HEK293 (cell line): Measurements from ENCODE around the gene SNTG2.

Experiments used
- CTCF ChIA-PET: fragments of 350-600 bp; formaldehyde crosslinking; extraction: SDS; loops from one replicate; lab custom pipeline; 2021; ENCODE audit warnings: antibody characterized with exemption; lab: Yijun Ruan, JAX
- POLR2A ChIA-PET: fragments of 300-600 bp; formaldehyde crosslinking; extraction: SDS; loops from one replicate; lab custom pipeline; 2020; ENCODE audit warnings: antibody characterized with exemption, inconsistent platforms; lab: Yijun Ruan, JAX
- H3K27ac ChIP-seq: fragments of 200-500 bp; sonication (Bioruptor generic); 2 replicates; pipeline ENCODE4 v1.5.1; 2014; ENCODE audit warnings: low read depth, low read length, control low read depth, inconsistent platforms; ENCODE audit errors: extremely low read depth
- H3K36me3 ChIP-seq, 2 experiments: fragments of 200-500 bp in 1 of 2; sonication (Bioruptor generic) in 1 of 2; 1 replicate in 1 of 2; 2 replicates in 1 of 2; pipeline ENCODE4 v1.5.1; 2014 to 2017; ENCODE audit warnings: inconsistent platforms in 2 of 2, low read length in 2 of 2; ENCODE audit not compliant: control insufficient read depth in 2 of 2, insufficient read depth in 1 of 2
- H3K4me1 ChIP-seq: fragments of 200-500 bp; sonication (Bioruptor generic); 2 replicates; pipeline ENCODE4 v1.5.1; 2014; ENCODE audit warnings: mild to moderate bottlenecking, low read length, inconsistent platforms; ENCODE audit not compliant: control insufficient read depth, insufficient read depth
- H3K4me3 ChIP-seq: 2 replicates; pipeline ENCODE4 v1.5.1; 2011; ENCODE audit warnings: low read depth, mild to moderate bottlenecking, control low read depth, low read length, moderate library complexity
- H3K9me3 ChIP-seq: fragments of 200-500 bp; sonication (Bioruptor generic); 2 replicates; pipeline ENCODE4 v1.5.1; 2014; ENCODE audit warnings: low read depth, low read length, inconsistent platforms; ENCODE audit not compliant: control insufficient read depth, insufficient read depth
- FEZF1 ChIP-seq: fragments of 450-650 bp; formaldehyde crosslinking; IDR thresholded peaks from 2 replicates; pipeline ENCODE4 v1.5.1; 2016; ENCODE audit warnings: missing biosample characterization, missing genetic modification characterization
- GLIS1 ChIP-seq: fragments of 450-650 bp; formaldehyde crosslinking; IDR thresholded peaks from 2 replicates; pipeline ENCODE4 v1.5.1; 2016; ENCODE audit warnings: missing biosample characterization, missing genetic modification characterization
- KLF16 ChIP-seq: fragments of 450-650 bp; formaldehyde crosslinking; IDR thresholded peaks from 2 replicates; pipeline ENCODE4 v1.5.1; 2017; ENCODE audit warnings: missing biosample characterization, missing genetic modification characterization
- MZF1 ChIP-seq: fragments of 450-650 bp; formaldehyde crosslinking; IDR thresholded peaks from 2 replicates; pipeline ENCODE4 v1.5.1; 2017; ENCODE audit warnings: missing biosample characterization, missing genetic modification characterization, borderline replicate concordance
- OVOL3 ChIP-seq: fragments of 450-650 bp; formaldehyde crosslinking; IDR thresholded peaks from 2 replicates; pipeline ENCODE4 v1.5.1; 2016; ENCODE audit warnings: missing biosample characterization, missing genetic modification characterization
- SCRT1 ChIP-seq: fragments of 450-650 bp; formaldehyde crosslinking; IDR thresholded peaks from 2 replicates; pipeline ENCODE4 v1.5.1; 2016; ENCODE audit warnings: missing biosample characterization, missing genetic modification characterization, borderline replicate concordance
- SP7 ChIP-seq: fragments of 450-650 bp; formaldehyde crosslinking; IDR thresholded peaks from 2 replicates; pipeline ENCODE4 v1.5.1; 2016; ENCODE audit warnings: missing biosample characterization, missing genetic modification characterization
- ZBTB1 ChIP-seq: fragments of 450-650 bp; formaldehyde crosslinking; IDR thresholded peaks from 2 replicates; pipeline ENCODE4 v1.5.1; 2016; ENCODE audit warnings: missing biosample characterization, missing genetic modification characterization
- ZBTB26 ChIP-seq: fragments of 450-650 bp; formaldehyde crosslinking; optimal IDR thresholded peaks from 2 replicates; pipeline ENCODE3; 2016; ENCODE audit warnings: missing biosample characterization, mild to moderate bottlenecking, missing genetic modification characterization
- ZFP3 ChIP-seq: fragments of 450-650 bp; formaldehyde crosslinking; IDR thresholded peaks from 2 replicates; pipeline ENCODE4 v1.5.1; 2016; ENCODE audit warnings: low read depth, missing biosample characterization, missing genetic modification characterization
- ZIC2 ChIP-seq: fragments of 450-650 bp; formaldehyde crosslinking; IDR thresholded peaks from 2 replicates; pipeline ENCODE4 v1.5.1; 2016; ENCODE audit warnings: missing biosample characterization, missing genetic modification characterization
- ZNF157 ChIP-seq: fragments of 450-650 bp; formaldehyde crosslinking; IDR thresholded peaks from 2 replicates; pipeline ENCODE4 v1.5.1; 2016; ENCODE audit warnings: missing biosample characterization, missing genetic modification characterization
- ZNF16 ChIP-seq: fragments of 450-650 bp; formaldehyde crosslinking; IDR thresholded peaks from 2 replicates; pipeline ENCODE4 v1.5.1; 2016; ENCODE audit warnings: low read depth, missing biosample characterization, missing genetic modification characterization
- ZNF23 ChIP-seq: fragments of 450-650 bp; formaldehyde crosslinking; IDR thresholded peaks from 2 replicates; pipeline ENCODE4 v1.5.1; 2016; ENCODE audit warnings: missing biosample characterization, missing genetic modification characterization, borderline replicate concordance
- ZNF514 ChIP-seq: fragments of 450-650 bp; formaldehyde crosslinking; IDR thresholded peaks from 2 replicates; pipeline ENCODE4 v1.5.1; 2016; ENCODE audit warnings: missing biosample characterization, missing genetic modification characterization
- ZNF621 ChIP-seq: fragments of 450-650 bp; formaldehyde crosslinking; IDR thresholded peaks from 2 replicates; pipeline ENCODE4 v1.5.1; 2017; ENCODE audit warnings: missing biosample characterization, missing genetic modification characterization
- ZNF658 ChIP-seq: fragments of 450-650 bp; formaldehyde crosslinking; IDR thresholded peaks from 2 replicates; pipeline ENCODE4; 2016; ENCODE audit warnings: missing biosample characterization, missing genetic modification characterization
- ZNF747 ChIP-seq: fragments of 450-650 bp; formaldehyde crosslinking; IDR thresholded peaks from 2 replicates; pipeline ENCODE4 v1.5.1; 2016; ENCODE audit warnings: missing biosample characterization, missing genetic modification characterization
- ZNF837 ChIP-seq: fragments of 450-650 bp; formaldehyde crosslinking; IDR thresholded peaks from 2 replicates; pipeline ENCODE4 v1.5.1; 2016; ENCODE audit warnings: missing biosample characterization, missing genetic modification characterization
- ZSCAN4 ChIP-seq: fragments of 450-650 bp; formaldehyde crosslinking; IDR thresholded peaks from 2 replicates; pipeline ENCODE4 v1.5.1; 2017; ENCODE audit warnings: missing biosample characterization, missing genetic modification characterization
- TF ChIP-seq, protein P1 (sequence below): fragments of 450-650 bp; formaldehyde crosslinking; IDR thresholded peaks from 2 replicates; pipeline ENCODE4 v1.5.1; 2016; ENCODE audit warnings: missing biosample characterization, missing genetic modification characterization
- TF ChIP-seq, protein P2 (sequence below): fragments of 450-650 bp; formaldehyde crosslinking; IDR thresholded peaks from 2 replicates; pipeline ENCODE4 v1.5.1; 2017; ENCODE audit warnings: missing biosample characterization, missing genetic modification characterization
- TF ChIP-seq, protein P3 (sequence below): sonication (generic); formaldehyde crosslinking; IDR thresholded peaks from 2 replicates; pipeline ENCODE4 v1.8.1; 2022; ENCODE audit warnings: mild to moderate bottlenecking, moderate library complexity, missing genetic modification reagents
- TF ChIP-seq, protein P4 (sequence below): IDR thresholded peaks from 2 replicates; pipeline ENCODE4 v1.6.1; 2011; ENCODE audit warnings: mild to moderate bottlenecking, low read depth, low read length, borderline replicate concordance

SNTG2 gene

DNA sequence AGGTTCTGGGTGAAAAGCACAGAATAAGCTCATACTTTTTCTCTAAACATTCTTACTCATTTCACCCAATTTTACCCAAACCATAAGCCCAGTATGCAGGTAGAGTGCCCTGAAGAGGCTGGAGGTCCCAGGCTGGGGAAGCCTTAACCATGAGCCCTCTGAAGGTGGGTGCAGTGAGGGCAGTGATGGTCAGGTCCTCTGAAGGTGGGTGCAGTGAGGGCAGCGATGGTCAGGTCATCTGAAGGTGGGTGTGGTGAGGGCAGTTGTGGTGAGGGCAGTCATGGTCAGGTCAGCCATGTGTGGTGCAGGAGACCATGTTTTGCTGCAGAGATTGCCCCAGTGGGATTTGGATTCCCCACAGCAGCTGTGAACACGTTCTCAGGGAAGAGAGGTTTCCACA lies 148.8 kb downstream of the SNTG2 start:
- Histone ChIP-seq H3K27ac (no peak overlapping the region), H3K4me1 (no peaks in the 10 kb centered on the region), H3K36me3 (no peaks in the 10 kb centered on the region), H3K9me3 (no peaks in the 10 kb centered on the region), H3K4me3 (no peak overlapping the region)
- POLR2A ChIA-PET, result no interaction called here
- CTCF ChIA-PET, result no interaction called here
- TF ChIP-seq ZNF747 (tag by site-specific recombination) (no peak), ZNF658 (no peak), ZNF157 (tag by site-specific recombination) (no peak), ZBTB26 (tag by site-specific recombination) (no peak), ZFP3 (tag by site-specific recombination) (no peak), ZNF514 (no peak), ZBTB1 (no peak), ZNF621 (tag by site-specific recombination) (no peak), OVOL3 (tag by site-specific recombination) (no peak), ZNF837 (tag by site-specific recombination) (no peak), FEZF1 (tag by site-specific recombination) (no peak), SP7 (no peak), ZSCAN4 (tag by site-specific recombination) (no peak), ZNF23 (tag by site-specific recombination) (no peak)
- TF ChIP-seq, protein P1, sequence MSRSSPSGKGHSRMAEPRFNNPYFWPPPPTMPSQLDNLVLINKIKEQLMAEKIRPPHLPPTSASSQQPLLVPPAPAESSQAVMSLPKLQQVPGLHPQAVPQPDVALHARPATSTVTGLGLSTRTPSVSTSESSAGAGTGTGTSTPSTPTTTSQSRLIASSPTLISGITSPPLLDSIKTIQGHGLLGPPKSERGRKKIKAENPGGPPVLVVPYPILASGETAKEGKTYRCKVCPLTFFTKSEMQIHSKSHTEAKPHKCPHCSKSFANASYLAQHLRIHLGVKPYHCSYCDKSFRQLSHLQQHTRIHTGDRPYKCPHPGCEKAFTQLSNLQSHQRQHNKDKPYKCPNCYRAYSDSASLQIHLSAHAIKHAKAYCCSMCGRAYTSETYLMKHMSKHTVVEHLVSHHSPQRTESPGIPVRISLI (tag by site-specific recombination), result no peak
- TF ChIP-seq, protein P2, sequence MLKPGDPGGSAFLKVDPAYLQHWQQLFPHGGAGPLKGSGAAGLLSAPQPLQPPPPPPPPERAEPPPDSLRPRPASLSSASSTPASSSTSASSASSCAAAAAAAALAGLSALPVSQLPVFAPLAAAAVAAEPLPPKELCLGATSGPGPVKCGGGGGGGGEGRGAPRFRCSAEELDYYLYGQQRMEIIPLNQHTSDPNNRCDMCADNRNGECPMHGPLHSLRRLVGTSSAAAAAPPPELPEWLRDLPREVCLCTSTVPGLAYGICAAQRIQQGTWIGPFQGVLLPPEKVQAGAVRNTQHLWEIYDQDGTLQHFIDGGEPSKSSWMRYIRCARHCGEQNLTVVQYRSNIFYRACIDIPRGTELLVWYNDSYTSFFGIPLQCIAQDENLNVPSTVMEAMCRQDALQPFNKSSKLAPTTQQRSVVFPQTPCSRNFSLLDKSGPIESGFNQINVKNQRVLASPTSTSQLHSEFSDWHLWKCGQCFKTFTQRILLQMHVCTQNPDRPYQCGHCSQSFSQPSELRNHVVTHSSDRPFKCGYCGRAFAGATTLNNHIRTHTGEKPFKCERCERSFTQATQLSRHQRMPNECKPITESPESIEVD (tag by site-specific recombination), result no peak
- TF ChIP-seq, protein P3, sequence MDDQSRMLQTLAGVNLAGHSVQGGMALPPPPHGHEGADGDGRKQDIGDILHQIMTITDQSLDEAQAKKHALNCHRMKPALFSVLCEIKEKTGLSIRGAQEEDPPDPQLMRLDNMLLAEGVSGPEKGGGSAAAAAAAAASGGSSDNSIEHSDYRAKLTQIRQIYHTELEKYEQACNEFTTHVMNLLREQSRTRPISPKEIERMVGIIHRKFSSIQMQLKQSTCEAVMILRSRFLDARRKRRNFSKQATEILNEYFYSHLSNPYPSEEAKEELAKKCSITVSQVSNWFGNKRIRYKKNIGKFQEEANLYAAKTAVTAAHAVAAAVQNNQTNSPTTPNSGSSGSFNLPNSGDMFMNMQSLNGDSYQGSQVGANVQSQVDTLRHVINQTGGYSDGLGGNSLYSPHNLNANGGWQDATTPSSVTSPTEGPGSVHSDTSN (CRISPR knock-in tag), result no peak
- TF ChIP-seq, protein P4, sequence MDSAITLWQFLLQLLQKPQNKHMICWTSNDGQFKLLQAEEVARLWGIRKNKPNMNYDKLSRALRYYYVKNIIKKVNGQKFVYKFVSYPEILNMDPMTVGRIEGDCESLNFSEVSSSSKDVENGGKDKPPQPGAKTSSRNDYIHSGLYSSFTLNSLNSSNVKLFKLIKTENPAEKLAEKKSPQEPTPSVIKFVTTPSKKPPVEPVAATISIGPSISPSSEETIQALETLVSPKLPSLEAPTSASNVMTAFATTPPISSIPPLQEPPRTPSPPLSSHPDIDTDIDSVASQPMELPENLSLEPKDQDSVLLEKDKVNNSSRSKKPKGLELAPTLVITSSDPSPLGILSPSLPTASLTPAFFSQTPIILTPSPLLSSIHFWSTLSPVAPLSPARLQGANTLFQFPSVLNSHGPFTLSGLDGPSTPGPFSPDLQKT, result no peak

DNA sequence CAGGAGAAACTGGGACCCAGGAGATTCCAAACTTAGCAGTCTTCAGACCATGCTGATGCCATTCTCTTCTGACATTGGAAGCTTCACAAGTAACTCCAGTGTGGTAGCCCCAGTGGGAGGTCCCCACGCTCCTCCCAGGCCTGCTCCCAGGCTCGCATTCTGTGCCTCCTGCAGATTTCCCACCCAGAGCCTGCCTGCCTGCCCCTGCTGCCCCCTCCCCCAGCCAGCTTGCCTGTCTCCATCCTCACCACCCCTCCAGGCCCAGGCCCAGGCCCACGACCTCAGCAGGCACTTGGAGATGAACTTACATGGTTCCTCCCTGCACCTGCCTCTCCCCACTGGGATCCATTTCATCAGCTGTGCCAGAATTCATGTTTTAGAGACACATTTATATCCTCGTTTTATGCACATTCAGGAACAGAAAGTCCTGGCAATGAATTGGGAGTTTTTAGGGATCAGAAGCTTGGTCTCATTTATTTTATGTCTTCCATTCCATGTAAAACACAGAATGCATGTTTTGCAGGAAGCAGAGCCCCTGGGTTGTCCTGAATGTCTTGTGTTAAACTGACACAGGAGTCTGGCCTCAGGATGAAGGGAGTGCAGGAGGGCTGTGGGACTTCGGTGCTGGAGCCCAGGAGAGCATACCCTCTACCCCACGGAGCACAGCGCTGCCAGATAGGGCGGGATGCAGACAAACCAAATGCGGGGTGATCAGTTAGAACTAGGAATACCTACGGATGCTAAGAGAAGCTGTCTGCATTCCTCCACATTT lies 150.5 kb downstream of the SNTG2 start:
- no peak overlapping the region for H3K27ac ChIP-seq
- H3K4me3 ChIP-seq, result no peak overlapping the region
- ChIA-PET CTCF (no interaction called here), POLR2A (no interaction called here)
- H3K9me3 ChIP-seq, result no peaks in the 10 kb centered on the region
- no peaks in the 10 kb centered on the region for H3K36me3 ChIP-seq
- no peaks in the 10 kb centered on the region for H3K4me1 ChIP-seq
- TF ChIP-seq KLF16 (tag by site-specific recombination) (no peak), SCRT1 (tag by site-specific recombination) (no peak), ZIC2 (tag by site-specific recombination) (peak; percentile 48), ZNF16 (tag by site-specific recombination) (no peak), MZF1 (tag by site-specific recombination) (no peak), GLIS1 (peak; percentile 39)
